ENCODE results near the gene NTF4.

GRCh38 chr19:49022116-49022515 is 42.5 kb downstream of the NTF4 start:
- TF ChIP-seq CBX2 (IDR thresholded peaks at IDR 0.05; ENCODE audit: borderline replicate concordance, low read depth) (no peak), POLR2A (IDR thresholded peaks at IDR 0.05; ENCODE audit: low read length) (no peak), MYC (IDR thresholded peaks at IDR 0.05; ENCODE audit: borderline replicate concordance, low read length) (no peak), EP300 (IDR thresholded peaks at IDR 0.05) (no peak)
